ENCODE data around the gene PTPRR. TPM values are rescaled to one million over a fixed set of nuclear protein-coding genes. Genes with fewer than 3 reads are reported as not detected.

The PTPRR gene
- total and polyA plus RNA-seq, 10 of the 15 experiments (the other 5 are each of a cell fraction or from before 2014, with no cell fraction given): 0.14 to 3.1 (median 0.42) TPM

- RAD21 ChIA-PET (ENCODE audit: unreplicated experiment): no interaction called here
- H3K36me3 ChIP-seq (ENCODE audit: control insufficient read depth in 2 of 2, insufficient read depth in 2 of 2, low read length in 1 of 2): no peaks in the 10 kb centered on the region
- SMC1A ChIA-PET (ENCODE audit: uncharacterized antibody, unreplicated experiment): no interaction called here
- POLR2A ChIA-PET: no interaction called here
- intact Hi-C loops (cut with micrococcal nuclease; ENCODE audit: unreplicated experiment): no loop called here
- no peak for FAIRE-seq
- TF ChIP-seq E2F4 (IDR thresholded peaks at IDR 0.05; ENCODE audit: low read depth, low read length) (no peak), CEBPB (IDR thresholded peaks at IDR 0.05; ENCODE audit: borderline replicate concordance in 1 of 2, low read depth in 2 of 2, low read length in 2 of 2) (no peak), RCOR1 (conservative IDR thresholded peaks at IDR 0.05; ENCODE audit: low read depth, low read length) (no peak), EGR1 (IDR thresholded peaks at IDR 0.05; ENCODE audit: borderline replicate concordance in 1 of 2, low read depth in 2 of 2, low read length in 2 of 2) (no peak), JUNB (IDR thresholded peaks at IDR 0.05) (no peak), RUNX3 (IDR thresholded peaks at IDR 0.05; ENCODE audit: low read length) (no peak), SMARCA5 (IDR thresholded peaks at IDR 0.05) (no peak), HDGF (IDR thresholded peaks at IDR 0.05) (no peak), POU2F2 (IDR thresholded peaks at IDR 0.05; ENCODE audit: borderline replicate concordance, low read depth, low read length) (no peak), RAD21 (IDR thresholded peaks at IDR 0.05; ENCODE audit: insufficient read depth, low read depth, low read length) (no peak), YBX1 (IDR thresholded peaks at IDR 0.05) (no peak), NR2F1 (conservative IDR thresholded peaks at IDR 0.05) (no peak), CHD4 (IDR thresholded peaks at IDR 0.05) (no peak), IKZF2 (IDR thresholded peaks at IDR 0.05) (no peak)
- TF ChIP-seq, protein P1, sequence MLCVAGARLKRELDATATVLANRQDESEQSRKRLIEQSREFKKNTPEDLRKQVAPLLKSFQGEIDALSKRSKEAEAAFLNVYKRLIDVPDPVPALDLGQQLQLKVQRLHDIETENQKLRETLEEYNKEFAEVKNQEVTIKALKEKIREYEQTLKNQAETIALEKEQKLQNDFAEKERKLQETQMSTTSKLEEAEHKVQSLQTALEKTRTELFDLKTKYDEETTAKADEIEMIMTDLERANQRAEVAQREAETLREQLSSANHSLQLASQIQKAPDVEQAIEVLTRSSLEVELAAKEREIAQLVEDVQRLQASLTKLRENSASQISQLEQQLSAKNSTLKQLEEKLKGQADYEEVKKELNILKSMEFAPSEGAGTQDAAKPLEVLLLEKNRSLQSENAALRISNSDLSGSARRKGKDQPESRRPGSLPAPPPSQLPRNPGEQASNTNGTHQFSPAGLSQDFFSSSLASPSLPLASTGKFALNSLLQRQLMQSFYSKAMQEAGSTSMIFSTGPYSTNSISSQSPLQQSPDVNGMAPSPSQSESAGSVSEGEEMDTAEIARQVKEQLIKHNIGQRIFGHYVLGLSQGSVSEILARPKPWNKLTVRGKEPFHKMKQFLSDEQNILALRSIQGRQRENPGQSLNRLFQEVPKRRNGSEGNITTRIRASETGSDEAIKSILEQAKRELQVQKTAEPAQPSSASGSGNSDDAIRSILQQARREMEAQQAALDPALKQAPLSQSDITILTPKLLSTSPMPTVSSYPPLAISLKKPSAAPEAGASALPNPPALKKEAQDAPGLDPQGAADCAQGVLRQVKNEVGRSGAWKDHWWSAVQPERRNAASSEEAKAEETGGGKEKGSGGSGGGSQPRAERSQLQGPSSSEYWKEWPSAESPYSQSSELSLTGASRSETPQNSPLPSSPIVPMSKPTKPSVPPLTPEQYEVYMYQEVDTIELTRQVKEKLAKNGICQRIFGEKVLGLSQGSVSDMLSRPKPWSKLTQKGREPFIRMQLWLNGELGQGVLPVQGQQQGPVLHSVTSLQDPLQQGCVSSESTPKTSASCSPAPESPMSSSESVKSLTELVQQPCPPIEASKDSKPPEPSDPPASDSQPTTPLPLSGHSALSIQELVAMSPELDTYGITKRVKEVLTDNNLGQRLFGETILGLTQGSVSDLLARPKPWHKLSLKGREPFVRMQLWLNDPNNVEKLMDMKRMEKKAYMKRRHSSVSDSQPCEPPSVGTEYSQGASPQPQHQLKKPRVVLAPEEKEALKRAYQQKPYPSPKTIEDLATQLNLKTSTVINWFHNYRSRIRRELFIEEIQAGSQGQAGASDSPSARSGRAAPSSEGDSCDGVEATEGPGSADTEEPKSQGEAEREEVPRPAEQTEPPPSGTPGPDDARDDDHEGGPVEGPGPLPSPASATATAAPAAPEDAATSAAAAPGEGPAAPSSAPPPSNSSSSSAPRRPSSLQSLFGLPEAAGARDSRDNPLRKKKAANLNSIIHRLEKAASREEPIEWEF (IDR thresholded peaks at IDR 0.05; ENCODE audit: insufficient replicate concordance, low read depth, low read length): no peak
- no peak overlapping the region for H3K4me2 ChIP-seq (ENCODE audit: control insufficient read depth, insufficient read depth)
- no peak overlapping the region for H2AFZ ChIP-seq (ENCODE audit: control insufficient read depth, low read depth, low read length)
- CTCF ChIA-PET: no interaction called here
- no peaks in the 10 kb centered on the region for H3K79me2 ChIP-seq (ENCODE audit: control insufficient read depth, insufficient read depth, low read length)
- no peak for DNase-seq (ENCODE audit: low read depth, low spot score)
- H3K9me3 ChIP-seq (replicated peaks; ENCODE audit: control insufficient read depth, insufficient read depth, low read length): no peaks in the 10 kb centered on the region
- no peaks in the 10 kb centered on the region for H3K4me1 ChIP-seq (ENCODE audit: control insufficient read depth, insufficient read depth, low read length)
- H4K20me1 ChIP-seq (ENCODE audit: control insufficient read depth, insufficient read depth): no peaks in the 10 kb centered on the region
- WGBS (ENCODE audit: insufficient coverage, insufficient replicate concordance, low lambda C conversion rate, missing lambda C conversion rate): 6% methylated on average over 3 of the region's 3 CpGs
- in situ Hi-C loops (cut with MboI): no loop called here
- H3K27me3 ChIP-seq (replicated peaks in 1 of 2; ENCODE audit: control insufficient read depth in 2 of 2, insufficient read depth in 2 of 2, low read length in 1 of 2): no peaks in the 10 kb centered on the region
- H3K4me3 ChIP-seq: no peak overlapping the region
- H3K27ac ChIP-seq (ENCODE audit: control insufficient read depth, insufficient read depth): no peak overlapping the region
- H3K9ac ChIP-seq (ENCODE audit: control insufficient read depth, insufficient read depth, low read length): no peak overlapping the region
- BruUV-seq (replicated peaks): no TSS peak
- no peak for ATAC-seq
Observed at GRCh38 chr12:70936203-70936813, 15.8 kb upstream of the PTPRR start.
